Muscle layer of duodenum (tissue), 2 donors: Measurements from ENCODE around the gene TAOK1.

Experiments used
- H3K27ac ChIP-seq: one replicate; pipeline ENCODE4 v1.7.0; 2013; ENCODE audit warnings: mild to moderate bottlenecking, low read length
- H3K27me3 ChIP-seq: one replicate; pipeline ENCODE4 v1.7.0; 2013; ENCODE audit warnings: low read depth, mild to moderate bottlenecking, control low read depth, low read length
- H3K36me3 ChIP-seq, 2 donors: one replicate each; pipeline ENCODE4 v1.7.0; 2013; ENCODE audit warnings: low read length in 2 of 2, control low read depth in 1 of 2, mild to moderate bottlenecking in 1 of 2; ENCODE audit not compliant: insufficient read depth in 2 of 2, control insufficient read depth in 1 of 2
- H3K4me1 ChIP-seq, 2 donors: one replicate each; pipeline ENCODE4 v1.7.0; 2013; ENCODE audit warnings: low read length in 2 of 2, mild to moderate bottlenecking in 2 of 2, control low read depth in 1 of 2, moderate library complexity in 1 of 2; ENCODE audit not compliant: insufficient read depth in 2 of 2, control insufficient read depth in 1 of 2
- H3K4me3 ChIP-seq, 2 donors: one replicate each; pipeline ENCODE4 v1.7.0; 2013; ENCODE audit warnings: low read length in 2 of 2, low read depth in 1 of 2, mild to moderate bottlenecking in 1 of 2
- H3K9me3 ChIP-seq, 2 donors: one replicate each; pipeline ENCODE4 v1.7.0; 2013; ENCODE audit warnings: low read length in 2 of 2, control low read depth in 1 of 2, mild to moderate bottlenecking in 1 of 2; ENCODE audit not compliant: control insufficient read depth in 1 of 2
- donor health status: healthy.

Gene TAOK1

GRCh38 chr17:29567304-29567553 is 177.1 kb downstream of the TAOK1 start:
- no peak overlapping the region for H3K27ac ChIP-seq
- peak overlapping the region; percentile 75 to 81 for H3K4me3 ChIP-seq
- no peaks in the 10 kb centered on the region for H3K9me3 ChIP-seq
- H3K27me3 ChIP-seq, result no peaks in the 10 kb centered on the region
- H3K36me3 ChIP-seq, result peaks cover 0 to 4% of the 10 kb centered on the region in 2 donors
- H3K4me1 ChIP-seq, result peaks cover 9 to 26% of the 10 kb centered on the region in 2 donors

GRCh38 chr17:29567554-29568330 is 177.6 kb downstream of the TAOK1 start:
- Histone ChIP-seq H3K27ac (peak overlapping the region; percentile 67), H3K36me3 (no peaks in the 10 kb centered on the region), H3K4me1 (peaks cover 9 to 31% of the 10 kb centered on the region in 2 donors), H3K9me3 (no peaks in the 10 kb centered on the region), H3K4me3 (peak overlapping the region; percentile 75 to 81), H3K27me3 (no peaks in the 10 kb centered on the region)

GRCh38 chr17:29568331-29569244 is 178.4 kb downstream of the TAOK1 start, which contains the start of gene TP53I13:
TP53I13 (plus strand) TSS chr17:29568701; CDS start chr17:29568759, 58 bp downstream.
- no peaks in the 10 kb centered on the region for H3K9me3 ChIP-seq
- H3K4me3 ChIP-seq, result peak within 1 kb of the TSS; percentile 75 to 81
- H3K4me1 ChIP-seq, result peaks cover 9 to 39% of the 10 kb centered on the region in 2 donors
- H3K27ac ChIP-seq, result peak within 1 kb of the TSS; percentile 67
- no peaks in the 10 kb centered on the region for H3K27me3 ChIP-seq
- H3K36me3 ChIP-seq, result no peaks in the 10 kb centered on the region

- H3K27me3 ChIP-seq, result no peaks in the 10 kb centered on the region
- H3K9me3 ChIP-seq, result no peaks in the 10 kb centered on the region
- H3K27ac ChIP-seq, result peak overlapping the region; percentile 20
- H3K36me3 ChIP-seq, result peaks cover 0 to 8% of the 10 kb centered on the region in 2 donors
- H3K4me1 ChIP-seq, result peaks cover 9 to 39% of the 10 kb centered on the region in 2 donors
- peak overlapping the region; percentile 74 to 75 for H3K4me3 ChIP-seq
Measured at GRCh38 chr17:29569245-29569950, 179.2 kb downstream of the TAOK1 start.

GRCh38 chr17:29570521-29570920 is 180.4 kb downstream of the TAOK1 start:
- H3K4me3 ChIP-seq, result no peak overlapping the region
- peaks cover 5 to 19% of the 10 kb centered on the region in 2 donors for H3K36me3 ChIP-seq
- H3K27ac ChIP-seq, result no peak overlapping the region
- H3K27me3 ChIP-seq, result no peaks in the 10 kb centered on the region
- no peaks in the 10 kb centered on the region for H3K9me3 ChIP-seq
- H3K4me1 ChIP-seq, result peaks cover 9 to 39% of the 10 kb centered on the region in 2 donors

- Histone ChIP-seq H3K27me3 (no peaks in the 10 kb centered on the region), H3K36me3 (peaks cover 5 to 29% of the 10 kb centered on the region in 2 donors), H3K4me3 (no peak overlapping the region), H3K27ac (no peak overlapping the region), H3K9me3 (no peaks in the 10 kb centered on the region), H3K4me1 (peaks cover 5 to 32% of the 10 kb centered on the region in 2 donors)
Measured at GRCh38 chr17:29571486-29571882, 181.3 kb downstream of the TAOK1 start.

- Histone ChIP-seq H3K4me1 (peaks cover 5 to 30% of the 10 kb centered on the region in 2 donors), H3K36me3 (peaks cover 5 to 35% of the 10 kb centered on the region in 2 donors), H3K27ac (no peak overlapping the region), H3K27me3 (no peaks in the 10 kb centered on the region), H3K9me3 (no peaks in the 10 kb centered on the region), H3K4me3 (peak overlapping the region in 1 of 2 donors; percentile 54)
Measured at GRCh38 chr17:29571883-29572681, 181.9 kb downstream of the TAOK1 start.

GRCh38 chr17:29572691-29573557 is 182.8 kb downstream of the TAOK1 start:
- Histone ChIP-seq H3K4me1 (peaks cover 5 to 38% of the 10 kb centered on the region in 2 donors), H3K36me3 (peaks cover 5 to 43% of the 10 kb centered on the region in 2 donors), H3K9me3 (no peaks in the 10 kb centered on the region), H3K27me3 (no peaks in the 10 kb centered on the region), H3K27ac (no peak overlapping the region), H3K4me3 (peak overlapping the region in 1 of 2 donors; percentile 54)

GRCh38 chr17:29573558-29573869 is 183.4 kb downstream of the TAOK1 start:
- Histone ChIP-seq H3K4me1 (peaks cover 5 to 43% of the 10 kb centered on the region in 2 donors), H3K36me3 (peaks cover 9 to 49% of the 10 kb centered on the region in 2 donors), H3K4me3 (no peak overlapping the region), H3K27me3 (no peaks in the 10 kb centered on the region), H3K27ac (no peak overlapping the region), H3K9me3 (no peaks in the 10 kb centered on the region)
